Measurements from ENCODE around the gene PAFAH2. TPM values are rescaled to one million over a fixed set of nuclear protein-coding genes. Genes with fewer than 3 reads are reported as not detected.

PAFAH2 gene
- total and polyA plus RNA-seq, 2 of the 13 experiments (the other 11 are each of a cell fraction or from before 2014, with no cell fraction given), result 6.9 to 9.4 TPM

DNA sequence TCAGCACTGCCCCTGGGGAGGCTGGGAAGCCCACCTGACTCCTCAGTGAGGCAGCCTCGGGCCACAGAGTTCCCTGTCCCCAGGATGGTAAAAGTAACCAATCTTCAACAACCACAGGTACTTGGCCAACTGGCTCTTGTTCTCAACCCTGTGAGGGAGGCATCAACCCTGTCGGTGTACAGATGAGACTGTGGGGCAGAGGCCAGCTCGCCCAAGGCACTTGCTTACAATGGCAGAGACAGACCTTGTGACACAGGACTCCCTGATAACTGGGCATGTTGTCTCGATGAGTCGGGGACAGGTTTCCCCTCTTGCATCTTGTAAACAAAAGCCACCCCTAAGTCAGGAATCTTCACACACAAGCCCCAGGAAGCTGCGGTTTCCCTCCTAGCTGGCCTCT is 40.0 kb upstream of the PAFAH2 start:
- in situ Hi-C loops (cut with HindIII; ENCODE audit: extremely low pct_ligation_motif_present, low pct_unique_long_range_greater_than_20kb) (no loop called here), intact Hi-C loops (cut with micrococcal nuclease; ENCODE audit: unreplicated experiment) (loop anchor here (5.0 kb wide), 2 partner anchors 74 to 124 kb away; partner anchors contain the start of gene PDIK1L)
- no peaks in the 10 kb centered on the region for H3K79me2 ChIP-seq (ENCODE audit: insufficient read depth, low read length)
- H3K9me3 ChIP-seq (ENCODE audit: low read length), result no peaks in the 10 kb centered on the region
- no peak overlapping the region for H3K4me3 ChIP-seq (replicated peaks in 1 of 3; ENCODE audit: insufficient read depth in 1 of 3, low read depth in 2 of 3, low read length in 3 of 3)
- no peak for ATAC-seq
- TF ChIP-seq, protein P1, sequence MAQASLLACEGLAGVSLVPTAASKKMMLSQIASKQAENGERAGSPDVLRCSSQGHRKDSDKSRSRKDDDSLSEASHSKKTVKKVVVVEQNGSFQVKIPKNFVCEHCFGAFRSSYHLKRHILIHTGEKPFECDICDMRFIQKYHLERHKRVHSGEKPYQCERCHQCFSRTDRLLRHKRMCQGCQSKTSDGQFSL (CRISPR knock-in tag; IDR thresholded peaks at IDR 0.05), result no peak
- TF ChIP-seq, protein P2, sequence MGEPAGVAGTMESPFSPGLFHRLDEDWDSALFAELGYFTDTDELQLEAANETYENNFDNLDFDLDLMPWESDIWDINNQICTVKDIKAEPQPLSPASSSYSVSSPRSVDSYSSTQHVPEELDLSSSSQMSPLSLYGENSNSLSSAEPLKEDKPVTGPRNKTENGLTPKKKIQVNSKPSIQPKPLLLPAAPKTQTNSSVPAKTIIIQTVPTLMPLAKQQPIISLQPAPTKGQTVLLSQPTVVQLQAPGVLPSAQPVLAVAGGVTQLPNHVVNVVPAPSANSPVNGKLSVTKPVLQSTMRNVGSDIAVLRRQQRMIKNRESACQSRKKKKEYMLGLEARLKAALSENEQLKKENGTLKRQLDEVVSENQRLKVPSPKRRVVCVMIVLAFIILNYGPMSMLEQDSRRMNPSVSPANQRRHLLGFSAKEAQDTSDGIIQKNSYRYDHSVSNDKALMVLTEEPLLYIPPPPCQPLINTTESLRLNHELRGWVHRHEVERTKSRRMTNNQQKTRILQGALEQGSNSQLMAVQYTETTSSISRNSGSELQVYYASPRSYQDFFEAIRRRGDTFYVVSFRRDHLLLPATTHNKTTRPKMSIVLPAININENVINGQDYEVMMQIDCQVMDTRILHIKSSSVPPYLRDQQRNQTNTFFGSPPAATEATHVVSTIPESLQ (CRISPR knock-in tag; conservative IDR thresholded peaks at IDR 0.05), result no peak
- no peak for TF ChIP-seq SIN3B (IDR thresholded peaks at IDR 0.05; ENCODE audit: low read length)
- TF ChIP-seq KLF16 (CRISPR knock-in tag; IDR thresholded peaks at IDR 0.05), result no peak
- no peak for TF ChIP-seq HOXA5 (CRISPR knock-in tag; IDR thresholded peaks at IDR 0.05)
- TF ChIP-seq, protein P3, sequence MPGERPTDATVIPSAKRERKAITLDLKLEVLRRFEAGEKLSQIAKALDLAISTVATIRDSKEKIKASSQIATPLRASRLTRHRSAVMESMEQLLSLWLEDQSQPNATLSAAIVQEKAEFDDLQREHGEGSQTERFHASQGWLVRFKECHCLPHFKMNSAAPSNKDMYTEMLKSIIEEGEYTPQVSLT (CRISPR knock-in tag; IDR thresholded peaks at IDR 0.05; ENCODE audit: borderline replicate concordance, low read depth), result no peak
- TF ChIP-seq NFKB2 (CRISPR knock-in tag; IDR thresholded peaks at IDR 0.05; ENCODE audit: borderline replicate concordance), result no peak
- no peak for TF ChIP-seq ZNF354B (CRISPR knock-in tag; IDR thresholded peaks at IDR 0.05)
- TF ChIP-seq ZFP36L1 (CRISPR knock-in tag; IDR thresholded peaks at IDR 0.05), result no peak
- no peak for TF ChIP-seq SMYD3 (CRISPR knock-in tag; IDR thresholded peaks at IDR 0.05)
- no peak for TF ChIP-seq ZNF782 (CRISPR knock-in tag; IDR thresholded peaks at IDR 0.05; ENCODE audit: borderline replicate concordance)
- TF ChIP-seq TEAD2 (CRISPR knock-in tag; IDR thresholded peaks at IDR 0.05), result no peak
- TF ChIP-seq SMAD3 (CRISPR knock-in tag; IDR thresholded peaks at IDR 0.05), result no peak
- no peak for TF ChIP-seq CREM (IDR thresholded peaks at IDR 0.05)
- TF ChIP-seq CREM (CRISPR knock-in tag; IDR thresholded peaks at IDR 0.05), result no peak
- no peak for TF ChIP-seq FOXJ3 (CRISPR knock-in tag; IDR thresholded peaks at IDR 0.05; ENCODE audit: borderline replicate concordance)
- no TSS peak for BruUV-seq (replicated peaks)
- 0 out of 2 replicates have a peak overlapping the region, but pooled peaks have one; percentile 7 for H3K4me2 ChIP-seq (ENCODE audit: low read depth, low read length)
- no peaks in the 10 kb centered on the region for H3K36me3 ChIP-seq (replicated peaks in 1 of 2; ENCODE audit: control insufficient read depth in 1 of 2, insufficient read depth in 2 of 2, low read length in 2 of 2)
- no peaks in the 10 kb centered on the region for H4K20me1 ChIP-seq (ENCODE audit: insufficient read depth, low read length)
- no peak overlapping the region for H3K9ac ChIP-seq (ENCODE audit: insufficient read depth, low read depth, low read length)
- ChIA-PET CTCF (ENCODE audit: low intra/inter-chr PET ratio, low total read pairs) (interaction anchor here (2.8 kb wide), 1 partner anchor 107 kb away, joined by 11 read pairs; no protein-coding TSS in a partner anchor), POLR2A (no interaction called here)
- no peak overlapping the region for H2AFZ ChIP-seq (ENCODE audit: low read length)
- H3K27me3 ChIP-seq (ENCODE audit: control insufficient read depth in 1 of 2, insufficient read depth in 2 of 2, low read length in 2 of 2), result peaks cover 3 to 54% of the 10 kb centered on the region in 2 experiments
- no peak for FAIRE-seq
- H3K27ac ChIP-seq (ENCODE audit: extremely low read length, insufficient read depth, low read length), result no peak overlapping the region
- 5% methylated on average over 4 of the region's 6 CpGs for WGBS (ENCODE audit: low lambda C conversion rate)
- H3K4me1 ChIP-seq (ENCODE audit: insufficient read depth, low read length), result peaks cover 36% of the 10 kb centered on the region
- no peak for DNase-seq (ENCODE audit: low spot score)
